Upper lobe of left lung (tissue), 6 donors: ENCODE measurements around the gene KNOP1. TPM values are rescaled to one million over a fixed set of nuclear protein-coding genes. Genes with fewer than 3 reads are reported as not detected.

Source experiments
- ATAC-seq, 2 donors: fragments of 200-7000 bp; cut with Tn5 transposase; one replicate each; pipeline ENCODE4 v1.9.1; 2022; ENCODE audit warnings: mild to moderate bottlenecking in 2 of 2, moderate library complexity in 2 of 2; ENCODE audit not compliant: low FRiP score in 2 of 2
- DNase-seq, 2 donors: peaks; one replicate each; pipeline ENCODE4 v3.0.0-alpha.2; 2019 to 2020
- H3K27ac ChIP-seq, 4 donors: fragments of 200-600 bp; sonication (generic); one replicate each; pipeline ENCODE4 v1.5.1; 2016 to 2019
- H3K27me3 ChIP-seq, 4 donors: fragments of 200-600 bp; sonication (generic); one replicate each; pipeline ENCODE4 v1.5.1; 2017 to 2019
- H3K36me3 ChIP-seq, 4 donors: fragments of 200-600 bp; sonication (generic); one replicate each; pipeline ENCODE4 v1.5.1; 2016 to 2019
- H3K4me1 ChIP-seq, 4 donors: fragments of 200-600 bp; sonication (generic); one replicate each; pipeline ENCODE4 v1.5.1; 2018 to 2019
- H3K4me3 ChIP-seq, 4 donors: fragments of 200-600 bp; sonication (generic); one replicate each; pipeline ENCODE4 v1.5.1; 2017 to 2019; ENCODE audit warnings: mild to moderate bottlenecking in 2 of 4, moderate library complexity in 1 of 4
- H3K9me3 ChIP-seq, 4 donors: fragments of 200-600 bp; sonication (generic); one replicate each; pipeline ENCODE4 v1.5.1; 2018 to 2019
- CTCF ChIP-seq, 6 experiments: fragments of 450-650 bp in 4 of 6; fragments of 200-600 bp in 2 of 6; sonication (generic) in 2 of 6; IDR thresholded peaks; one replicate each; pipeline ENCODE4 v1.5.1; 2016 to 2019; ENCODE audit warnings: antibody characterized with exemption in 6 of 6
- EP300 ChIP-seq, 4 donors: sonication (generic); formaldehyde crosslinking; IDR thresholded peaks; one replicate each; pipeline ENCODE4 v1.5.1; 2017; ENCODE audit warnings: antibody characterized with exemption in 4 of 4, control low read depth in 2 of 4
- POLR2A ChIP-seq, 4 donors: fragments of 450-650 bp; IDR thresholded peaks; one replicate each; pipeline ENCODE4 v1.5.1; 2016 to 2017; ENCODE audit warnings: antibody characterized with exemption in 4 of 4, mild to moderate bottlenecking in 2 of 4
- POLR2AphosphoS5 ChIP-seq, 2 donors: sonication (generic); formaldehyde crosslinking; IDR thresholded peaks; one replicate each; pipeline ENCODE4 v1.5.1; 2017; ENCODE audit warnings: antibody characterized with exemption in 2 of 2
- WGBS, 2 donors: methylation state at CpG; one replicate each; pipeline ENCODE4 v1.1.5; 2017 to 2018; 5-methylcytosine and 5-hydroxymethylcytosine counted together
- total RNA-seq, 6 donors: library from RNA; depleted of rRNA in 4 of 6; stranded (reverse); fragments of >200 nt in 4 of 6; gene quantifications; one replicate each; pipeline versions ENCODE4 v1.1.0 to v1.2.1, GENCODE V29; 2016 to 2021
- donor health status: DM: no; HTN: no; CAD: no; lungs with moderate emphysema.
- donor health status: DM: no; HTN: yes; CAD: no; lungs with severe emphysema.

Gene KNOP1
- total RNA-seq, 6 donors from 2014 or later: 4.4 to 23.3 (median 12.1) TPM

GRCh38 chr16:19710991-19711545 is 7.0 kb downstream of the KNOP1 start:
- Histone ChIP-seq H3K27me3 (no peaks in the 10 kb centered on the region), H3K4me3 (no peak overlapping the region), H3K4me1 (peaks cover 0 to 14% (median 0%) of the 10 kb centered on the region in 4 donors), H3K36me3 (peaks cover 0 to 74% (median 26%) of the 10 kb centered on the region in 4 donors), H3K9me3 (no peaks in the 10 kb centered on the region), H3K27ac (peak overlapping the region in 2 of 4 donors; percentile 38 to 63)
- TF ChIP-seq EP300 (IDR thresholded peaks at IDR 0.05): no peak
- TF ChIP-seq POLR2AphosphoS5 (IDR thresholded peaks at IDR 0.05): no peak
- TF ChIP-seq CTCF (IDR thresholded peaks at IDR 0.05): no peak
- TF ChIP-seq POLR2A (IDR thresholded peaks at IDR 0.05): no peak
- DNase-seq: peak in 1 of 2 donors; percentile 84
- WGBS, 2 donors: 65 to 79% methylated on average over 5 to 13 of the region's 13 CpGs
- ATAC-seq: no peak

GRCh38 chr16:19710191-19710908 is 7.7 kb downstream of the KNOP1 start:
- DNase-seq (no peak), ATAC-seq (no peak)
- peak overlapping the region in 3 of 4 donors; percentile 38 to 63 (median 44) for H3K27ac ChIP-seq
- no peaks in the 10 kb centered on the region for H3K9me3 ChIP-seq
- H3K4me3 ChIP-seq: no peak overlapping the region
- H3K36me3 ChIP-seq: peaks cover 0 to 79% (median 26%) of the 10 kb centered on the region in 4 donors
- H3K4me1 ChIP-seq: peaks cover 0 to 16% (median 2%) of the 10 kb centered on the region in 4 donors
- no peaks in the 10 kb centered on the region for H3K27me3 ChIP-seq
- TF ChIP-seq EP300 (IDR thresholded peaks at IDR 0.05) (no peak), CTCF (IDR thresholded peaks at IDR 0.05) (no peak), POLR2A (IDR thresholded peaks at IDR 0.05) (no peak), POLR2AphosphoS5 (IDR thresholded peaks at IDR 0.05) (no peak)
- WGBS, 2 donors: 67 to 88% methylated on average over 22 to 23 of the region's 23 CpGs

GRCh38 chr16:19709381-19710136 is 8.5 kb downstream of the KNOP1 start:
- DNase-seq (no peak), ATAC-seq (no peak)
- no peak for TF ChIP-seq EP300 (IDR thresholded peaks at IDR 0.05)
- no peak for TF ChIP-seq CTCF (IDR thresholded peaks at IDR 0.05)
- TF ChIP-seq POLR2AphosphoS5 (IDR thresholded peaks at IDR 0.05): no peak
- TF ChIP-seq POLR2A (IDR thresholded peaks at IDR 0.05): no peak
- Histone ChIP-seq H3K4me1 (peaks cover 7 to 24% (median 10%) of the 10 kb centered on the region in 4 donors), H3K4me3 (no peak overlapping the region), H3K9me3 (no peaks in the 10 kb centered on the region), H3K27me3 (no peaks in the 10 kb centered on the region), H3K36me3 (peaks cover 0 to 83% (median 26%) of the 10 kb centered on the region in 4 donors), H3K27ac (peak overlapping the region in 3 of 4 donors; percentile 38 to 63 (median 44))
- 92 to 94% methylated on average over 22 of the region's 22 CpGs for WGBS, 2 donors

GRCh38 chr16:19708296-19709205 is 9.5 kb downstream of the KNOP1 start:
- H3K27ac ChIP-seq: no peak overlapping the region
- DNase-seq: no peak
- 91 to 96% methylated on average over 10 to 15 of the region's 18 CpGs for WGBS, 2 donors

More at GRCh38 chr16:19708296-19709205, 9.5 kb downstream of the KNOP1 start:
- peaks cover 13 to 34% (median 20%) of the 10 kb centered on the region in 4 donors for H3K4me1 ChIP-seq
- no peaks in the 10 kb centered on the region for H3K27me3 ChIP-seq
- TF ChIP-seq POLR2A (IDR thresholded peaks at IDR 0.05) (no peak), EP300 (IDR thresholded peaks at IDR 0.05) (no peak), CTCF (IDR thresholded peaks at IDR 0.05) (no peak), POLR2AphosphoS5 (IDR thresholded peaks at IDR 0.05) (no peak)
- no peak overlapping the region for H3K4me3 ChIP-seq
- ATAC-seq: no peak
- peaks cover 0 to 76% (median 19%) of the 10 kb centered on the region in 4 donors for H3K36me3 ChIP-seq
- no peaks in the 10 kb centered on the region for H3K9me3 ChIP-seq
